ENCODE data around the gene IL27RA.

DNA sequence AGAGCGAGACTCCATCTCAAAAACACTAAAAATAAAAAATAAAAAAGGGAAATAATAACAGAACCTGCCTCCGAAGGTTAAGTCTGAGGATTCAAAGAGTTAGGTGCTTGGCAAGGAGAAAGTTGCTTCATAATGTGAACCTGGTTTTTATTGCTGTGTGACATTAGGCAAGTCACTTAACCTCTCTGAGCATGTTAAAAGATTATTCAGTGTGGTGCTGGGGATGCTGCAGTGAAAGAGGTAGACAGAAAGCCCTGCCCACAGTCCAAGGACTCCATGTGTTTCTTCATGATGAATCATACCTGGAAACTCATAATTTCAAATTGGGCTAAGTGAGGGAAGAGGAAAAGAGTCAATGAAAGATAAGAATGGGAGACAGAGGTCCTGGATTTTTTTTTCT, 2.4 kb downstream of the IL27RA start:
- TF ChIP-seq ZFX (IDR thresholded peaks at IDR 0.05) (no peak), POLR2AphosphoS5 (IDR thresholded peaks at IDR 0.05; ENCODE audit: low read depth, low read length) (no peak), REST (IDR thresholded peaks at IDR 0.05; ENCODE audit: low read depth) (no peak), CTCF (IDR thresholded peaks at IDR 0.05 in 2 of 3, conservative IDR thresholded peaks at IDR 0.05 in 1 of 3; ENCODE audit: borderline replicate concordance in 1 of 3, insufficient read depth in 1 of 3, low read depth in 2 of 3, low read length in 2 of 3) (no peak), POLR2A (IDR thresholded peaks at IDR 0.05; ENCODE audit: borderline replicate concordance, extremely low read depth, insufficient read depth, insufficient read length) (no peak), JUND (IDR thresholded peaks at IDR 0.05) (no peak), TCF7L2 (IDR thresholded peaks at IDR 0.05; ENCODE audit: borderline replicate concordance, extremely low read depth, insufficient read depth, insufficient read length) (no peak), EZH2 (IDR thresholded peaks at IDR 0.05) (no peak), RAD21 (IDR thresholded peaks at IDR 0.05; ENCODE audit: low read depth) (no peak)
- TF ChIP-seq, protein P1, sequence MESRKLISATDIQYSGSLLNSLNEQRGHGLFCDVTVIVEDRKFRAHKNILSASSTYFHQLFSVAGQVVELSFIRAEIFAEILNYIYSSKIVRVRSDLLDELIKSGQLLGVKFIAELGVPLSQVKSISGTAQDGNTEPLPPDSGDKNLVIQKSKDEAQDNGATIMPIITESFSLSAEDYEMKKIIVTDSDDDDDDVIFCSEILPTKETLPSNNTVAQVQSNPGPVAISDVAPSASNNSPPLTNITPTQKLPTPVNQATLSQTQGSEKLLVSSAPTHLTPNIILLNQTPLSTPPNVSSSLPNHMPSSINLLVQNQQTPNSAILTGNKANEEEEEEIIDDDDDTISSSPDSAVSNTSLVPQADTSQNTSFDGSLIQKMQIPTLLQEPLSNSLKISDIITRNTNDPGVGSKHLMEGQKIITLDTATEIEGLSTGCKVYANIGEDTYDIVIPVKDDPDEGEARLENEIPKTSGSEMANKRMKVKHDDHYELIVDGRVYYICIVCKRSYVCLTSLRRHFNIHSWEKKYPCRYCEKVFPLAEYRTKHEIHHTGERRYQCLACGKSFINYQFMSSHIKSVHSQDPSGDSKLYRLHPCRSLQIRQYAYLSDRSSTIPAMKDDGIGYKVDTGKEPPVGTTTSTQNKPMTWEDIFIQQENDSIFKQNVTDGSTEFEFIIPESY (IDR thresholded peaks at IDR 0.05; ENCODE audit: extremely low read depth, insufficient replicate concordance, low read length): no peak

All from HCT116 (cell line).